ENCODE data around the gene C16orf89. TPM values are rescaled to one million over a fixed set of nuclear protein-coding genes. Genes with fewer than 3 reads are reported as not detected.

The C16orf89 gene
- total and polyA plus RNA-seq, 10 of the 15 experiments (the other 5 are each of a cell fraction or from before 2014, with no cell fraction given): not detected

- TF ChIP-seq CEBPB (IDR thresholded peaks at IDR 0.05; ENCODE audit: borderline replicate concordance in 1 of 2, low read depth in 2 of 2, low read length in 2 of 2) (no peak), SMAD1 (IDR thresholded peaks at IDR 0.05; ENCODE audit: low read depth, partially characterized antibody) (no peak), ZNF24 (IDR thresholded peaks at IDR 0.05) (no peak), PML (IDR thresholded peaks at IDR 0.05; ENCODE audit: low read length) (no peak), EGR1 (IDR thresholded peaks at IDR 0.05; ENCODE audit: borderline replicate concordance in 1 of 2, low read depth in 2 of 2, low read length in 2 of 2) (no peak), MEF2B (IDR thresholded peaks at IDR 0.05; ENCODE audit: partially characterized antibody, poor library complexity, severe bottlenecking) (no peak)
These were observed 62.5 kb downstream of the C16orf89 start (continued) for GRCh38 chr16:5003211-5003610.

- ChIA-PET POLR2A (no interaction called here), RAD21 (ENCODE audit: unreplicated experiment) (no interaction called here), SMC1A (ENCODE audit: uncharacterized antibody, unreplicated experiment) (no interaction called here), CTCF (no interaction called here)
- Histone ChIP-seq H3K4me3 (no peak overlapping the region), H3K79me2 (ENCODE audit: control insufficient read depth, insufficient read depth, low read length) (no peaks in the 10 kb centered on the region), H3K9me3 (replicated peaks; ENCODE audit: control insufficient read depth, insufficient read depth, low read length) (no peaks in the 10 kb centered on the region), H3K27ac (ENCODE audit: control insufficient read depth, insufficient read depth) (no peak overlapping the region), H3K36me3 (ENCODE audit: control insufficient read depth in 2 of 2, insufficient read depth in 2 of 2, low read length in 1 of 2) (no peaks in the 10 kb centered on the region), H3K4me1 (ENCODE audit: control insufficient read depth, insufficient read depth, low read length) (no peaks in the 10 kb centered on the region), H4K20me1 (ENCODE audit: control insufficient read depth, insufficient read depth) (no peaks in the 10 kb centered on the region), H3K4me2 (ENCODE audit: control insufficient read depth, insufficient read depth) (no peak overlapping the region), H3K27me3 (replicated peaks in 1 of 2; ENCODE audit: control insufficient read depth in 2 of 2, insufficient read depth in 2 of 2, low read length in 1 of 2) (no peaks in the 10 kb centered on the region), H3K9ac (ENCODE audit: control insufficient read depth, insufficient read depth, low read length) (no peak overlapping the region), H2AFZ (ENCODE audit: control insufficient read depth, low read depth, low read length) (no peak overlapping the region)
- no peak for DNase-seq (ENCODE audit: low read depth, low spot score)
- no TSS peak for BruUV-seq (replicated peaks)
- 44% methylated on average over 3 of the region's 3 CpGs for WGBS (ENCODE audit: insufficient coverage, insufficient replicate concordance, low lambda C conversion rate, missing lambda C conversion rate)
- intact Hi-C loops (cut with micrococcal nuclease; ENCODE audit: unreplicated experiment) (no loop called here), in situ Hi-C loops (cut with MboI) (no loop called here)
- no peak for FAIRE-seq
- ATAC-seq: no peak
- no peak for TF ChIP-seq MTA3 (IDR thresholded peaks at IDR 0.05; ENCODE audit: borderline replicate concordance, low read length)
- no peak for TF ChIP-seq NR2C1 (IDR thresholded peaks at IDR 0.05)
- TF ChIP-seq PAX5 (IDR thresholded peaks at IDR 0.05; ENCODE audit: borderline replicate concordance, low read depth, low read length): no peak
- no peak for TF ChIP-seq RELB (IDR thresholded peaks at IDR 0.05; ENCODE audit: low read depth)
- no peak for TF ChIP-seq HDGF (IDR thresholded peaks at IDR 0.05)
- TF ChIP-seq TCF7 (IDR thresholded peaks at IDR 0.05; ENCODE audit: borderline replicate concordance): no peak
- TF ChIP-seq CBX3 (IDR thresholded peaks at IDR 0.05; ENCODE audit: borderline replicate concordance, low read depth): no peak
- TF ChIP-seq KLF5 (IDR thresholded peaks at IDR 0.05; ENCODE audit: partially characterized antibody): no peak
- TF ChIP-seq SMAD1 (IDR thresholded peaks at IDR 0.05; ENCODE audit: low read depth, partially characterized antibody): no peak
- TF ChIP-seq LARP7 (IDR thresholded peaks at IDR 0.05): no peak
- no peak for TF ChIP-seq SMARCA5 (IDR thresholded peaks at IDR 0.05)
- TF ChIP-seq CUX1 (IDR thresholded peaks at IDR 0.05; ENCODE audit: insufficient replicate concordance, low read depth, low read length): no peak
- TF ChIP-seq CEBPB (IDR thresholded peaks at IDR 0.05; ENCODE audit: borderline replicate concordance in 1 of 2, low read depth in 2 of 2, low read length in 2 of 2): no peak
- no peak for TF ChIP-seq RCOR1 (conservative IDR thresholded peaks at IDR 0.05; ENCODE audit: low read depth, low read length)
- TF ChIP-seq JUNB (IDR thresholded peaks at IDR 0.05): no peak
These were observed 63.0 kb downstream of the C16orf89 start for GRCh38 chr16:5002699-5003143.

All from GM12878 (cell line).